AG04449 (cell line): Measurements from ENCODE around the gene CDYL2.

Source experiments
- CTCF ChIA-PET: fragments of 350-600 bp; formaldehyde crosslinking; extraction: SDS; loops from one replicate; lab custom pipeline; 2021; ENCODE audit warnings: antibody characterized with exemption; lab: Yijun Ruan, JAX
- POLR2A ChIA-PET: fragments of 400-600, 350-600 bp; formaldehyde crosslinking; extraction: SDS; loops from one replicate; lab custom pipeline; 2020; ENCODE audit warnings: antibody characterized with exemption, inconsistent platforms; lab: Yijun Ruan, JAX
- DNase-seq: peaks from one replicate; pipeline ENCODE4 v3.0.0-alpha.2; 2010; ENCODE audit warnings: low read depth, low spot score
- H3K4me3 ChIP-seq: 2 replicates; pipeline ENCODE4 v1.5.1; 2011; ENCODE audit warnings: low read depth, mild to moderate bottlenecking, control low read depth, low read length
- TF ChIP-seq, protein P1 (sequence below): IDR thresholded peaks from one replicate; pipeline ENCODE4 v1.5.1; 2011; ENCODE audit warnings: mild to moderate bottlenecking, moderate library complexity, low read length, control low read depth, inconsistent platforms; ENCODE audit not compliant: insufficient read depth; ENCODE audit errors: missing control alignments

Gene CDYL2

DNA sequence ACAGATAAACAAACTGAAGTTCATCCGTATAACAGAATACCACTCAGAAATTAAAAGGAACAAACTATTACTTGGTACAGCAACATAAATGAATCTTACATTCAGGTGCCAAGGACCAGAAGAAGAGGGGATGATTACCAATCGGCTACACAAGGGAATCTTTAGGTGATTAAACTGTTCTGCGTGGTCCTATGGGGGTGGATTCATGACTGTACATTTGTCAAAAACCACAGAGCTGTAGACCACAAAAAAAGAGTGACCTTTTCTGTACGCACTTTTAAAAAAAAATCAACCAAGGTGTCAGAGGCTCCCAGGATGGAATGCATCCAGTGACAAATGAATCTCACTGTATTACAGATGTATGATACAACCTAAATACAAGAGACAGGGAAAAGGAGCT lies 110.8 kb downstream of the CDYL2 start:
- TF ChIP-seq, protein P1, sequence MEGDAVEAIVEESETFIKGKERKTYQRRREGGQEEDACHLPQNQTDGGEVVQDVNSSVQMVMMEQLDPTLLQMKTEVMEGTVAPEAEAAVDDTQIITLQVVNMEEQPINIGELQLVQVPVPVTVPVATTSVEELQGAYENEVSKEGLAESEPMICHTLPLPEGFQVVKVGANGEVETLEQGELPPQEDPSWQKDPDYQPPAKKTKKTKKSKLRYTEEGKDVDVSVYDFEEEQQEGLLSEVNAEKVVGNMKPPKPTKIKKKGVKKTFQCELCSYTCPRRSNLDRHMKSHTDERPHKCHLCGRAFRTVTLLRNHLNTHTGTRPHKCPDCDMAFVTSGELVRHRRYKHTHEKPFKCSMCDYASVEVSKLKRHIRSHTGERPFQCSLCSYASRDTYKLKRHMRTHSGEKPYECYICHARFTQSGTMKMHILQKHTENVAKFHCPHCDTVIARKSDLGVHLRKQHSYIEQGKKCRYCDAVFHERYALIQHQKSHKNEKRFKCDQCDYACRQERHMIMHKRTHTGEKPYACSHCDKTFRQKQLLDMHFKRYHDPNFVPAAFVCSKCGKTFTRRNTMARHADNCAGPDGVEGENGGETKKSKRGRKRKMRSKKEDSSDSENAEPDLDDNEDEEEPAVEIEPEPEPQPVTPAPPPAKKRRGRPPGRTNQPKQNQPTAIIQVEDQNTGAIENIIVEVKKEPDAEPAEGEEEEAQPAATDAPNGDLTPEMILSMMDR = no peak
- ChIA-PET CTCF (no interaction called here), POLR2A (no interaction called here)
- no peak overlapping the region for H3K4me3 ChIP-seq
- no peak for DNase-seq

DNA sequence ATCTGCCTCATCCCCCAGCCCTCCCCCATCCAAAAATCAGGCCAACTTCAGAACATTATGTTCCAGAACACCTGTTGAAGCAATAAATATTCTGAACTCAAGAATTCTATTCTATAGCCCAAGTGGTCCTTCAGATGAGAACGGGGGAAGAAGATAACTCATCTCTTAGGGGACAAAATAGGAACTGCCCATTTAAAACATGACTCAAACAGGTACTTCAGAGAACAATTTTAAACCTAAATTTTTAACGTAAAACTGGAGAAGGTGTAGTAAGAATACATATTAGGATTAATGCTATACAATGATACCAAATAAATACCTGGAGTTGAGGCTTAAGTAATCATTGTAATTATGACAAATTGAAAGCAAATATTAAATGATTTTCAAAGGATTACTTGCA lies 112.1 kb downstream of the CDYL2 start:
- TF ChIP-seq, protein P1 = no peak
- ChIA-PET CTCF (interaction anchor here (0.8 kb wide), 1 partner anchor 8 kb away, joined by 3 read pairs; no protein-coding TSS in a partner anchor), POLR2A (interaction anchor here (1.6 kb wide), 1 partner anchor 9 kb away, joined by 3 read pairs; no protein-coding TSS in a partner anchor)
- no peak overlapping the region for H3K4me3 ChIP-seq
- DNase-seq = no peak

DNA sequence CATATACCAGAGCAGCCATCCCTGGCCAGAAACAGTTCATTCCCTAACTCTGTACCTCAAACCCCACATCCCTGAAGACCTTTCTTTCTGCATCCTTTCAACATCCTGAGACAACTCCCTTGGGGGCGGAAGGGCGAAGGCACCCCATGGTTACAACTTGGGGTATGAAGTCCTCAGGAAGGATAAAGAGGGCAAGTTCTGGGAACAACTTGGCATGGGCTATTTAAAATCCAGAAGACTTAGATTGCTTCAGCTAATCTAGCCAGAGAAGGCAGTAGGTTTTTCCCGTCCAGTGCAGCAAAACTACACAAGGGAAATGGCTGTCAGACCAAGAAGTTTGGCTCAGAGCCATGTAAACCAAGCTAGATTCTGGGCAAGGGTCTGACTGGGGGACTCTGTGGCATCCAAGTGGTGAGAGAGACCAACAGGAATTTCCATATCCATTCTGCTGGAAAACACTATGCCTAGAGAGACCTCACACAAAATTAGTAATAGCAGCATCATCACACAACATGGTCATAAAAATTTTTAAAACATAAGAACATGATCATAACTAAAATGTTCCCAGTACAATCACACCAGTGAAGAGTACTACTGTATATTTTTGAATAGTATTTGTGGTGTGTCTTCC lies 113.2 kb downstream of the CDYL2 start:
- ChIA-PET POLR2A (interaction anchor here (1.6 kb wide), 1 partner anchor 8 kb away, joined by 3 read pairs; no protein-coding TSS in a partner anchor), CTCF (interaction anchor here (0.8 kb wide), 1 partner anchor 9 kb away, joined by 3 read pairs; no protein-coding TSS in a partner anchor)
- TF ChIP-seq, protein P1 = no peak
- no peak overlapping the region for H3K4me3 ChIP-seq
- DNase-seq = no peak

DNA sequence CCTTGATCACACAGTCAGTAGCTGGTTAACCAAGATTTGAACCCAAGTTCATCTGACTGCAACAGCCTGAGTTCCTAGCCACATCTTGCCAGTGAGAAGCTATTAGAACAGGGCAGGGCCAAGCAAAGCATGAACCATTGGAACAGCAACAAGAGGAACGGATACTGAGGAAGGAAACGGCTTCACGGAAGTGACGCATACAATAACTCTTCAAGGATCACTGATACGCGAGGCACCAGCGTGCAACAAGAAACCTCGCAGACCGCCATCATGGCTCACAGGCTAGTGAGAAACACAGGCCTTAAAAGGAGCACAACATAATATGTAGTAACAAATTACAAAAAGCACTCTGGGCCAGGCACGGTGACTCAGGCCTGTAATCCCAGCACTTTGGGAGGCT lies 114.9 kb downstream of the CDYL2 start:
- no peak for DNase-seq
- ChIA-PET POLR2A (no interaction called here), CTCF (no interaction called here)
- TF ChIP-seq, protein P1 = no peak
- H3K4me3 ChIP-seq = no peak overlapping the region

DNA sequence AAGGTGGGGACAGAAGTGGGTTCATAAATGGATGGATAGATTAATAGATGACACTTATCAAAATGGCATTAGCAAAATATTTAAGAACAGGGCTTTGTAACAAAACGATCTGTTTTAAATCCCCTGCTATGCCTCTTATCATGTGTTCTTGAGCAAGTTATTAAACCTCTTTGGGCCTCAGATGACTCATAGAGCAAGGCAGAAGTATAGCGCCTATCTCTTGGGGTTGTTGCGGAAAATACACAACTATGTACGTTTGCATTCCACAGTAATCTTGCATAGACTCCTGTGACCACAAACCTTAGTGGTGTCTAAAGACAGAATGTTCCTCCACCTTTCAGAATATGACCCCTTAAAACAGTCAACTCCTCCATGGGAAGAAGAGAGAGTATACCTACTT lies 116.8 kb downstream of the CDYL2 start:
- ChIA-PET POLR2A (no interaction called here), CTCF (no interaction called here)
- H3K4me3 ChIP-seq = no peak overlapping the region
- TF ChIP-seq, protein P1 = no peak
- no peak for DNase-seq

DNA sequence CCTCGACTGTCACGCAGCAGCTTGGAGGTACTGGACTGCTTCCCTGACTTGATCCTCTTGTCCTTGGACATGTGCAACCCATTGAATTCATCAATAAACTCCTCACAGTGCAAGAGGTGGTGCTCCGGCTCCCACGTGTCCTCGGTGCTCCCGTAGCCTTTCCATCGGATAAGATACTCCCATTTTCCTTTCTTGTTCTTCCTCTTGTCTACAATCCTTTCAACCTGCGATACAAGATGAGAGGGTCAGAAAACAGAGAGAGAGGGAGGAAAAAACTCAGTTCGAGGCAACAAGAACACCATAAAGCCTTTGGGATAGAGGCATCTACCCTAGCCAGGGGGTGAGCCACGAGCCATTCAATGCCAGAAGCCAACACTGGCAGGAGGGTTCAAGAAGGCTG lies 119.5 kb downstream of the CDYL2 start:
- TF ChIP-seq, protein P1 = no peak
- DNase-seq = no peak
- ChIA-PET POLR2A (no interaction called here), CTCF (no interaction called here)
- no peak overlapping the region for H3K4me3 ChIP-seq
